Progenitor cell of endocrine pancreas (in vitro differentiated cells): ENCODE data around the gene SNTG2. TPM values are rescaled to one million over a fixed set of nuclear protein-coding genes. Genes with fewer than 3 reads are reported as not detected.

Experiments
- DNase-seq: peaks from one replicate; pipeline ENCODE4 v3.0.0; 2021; ENCODE audit warnings: low spot score; ENCODE audit not compliant: unreplicated experiment
- H3K27ac Mint-ChIP-seq: 2 replicates; pipeline ENCODE4 v1.8.0; 2021; ENCODE audit warnings: mild to moderate bottlenecking, moderate library complexity, mixed read lengths
- H3K27me3 Mint-ChIP-seq: 2 replicates; pipeline ENCODE4 v1.8.0; 2021; ENCODE audit warnings: mixed read lengths
- H3K36me3 Mint-ChIP-seq: 2 replicates; pipeline ENCODE4 v1.8.0; 2022; ENCODE audit warnings: mixed read lengths; ENCODE audit not compliant: insufficient read depth
- H3K4me1 Mint-ChIP-seq: 2 replicates; pipeline ENCODE4 v1.8.0; 2021; ENCODE audit warnings: low read depth, mixed read lengths
- H3K4me3 Mint-ChIP-seq: 2 replicates; pipeline ENCODE4 v1.8.0; 2021; ENCODE audit warnings: low read depth, mild to moderate bottlenecking, moderate library complexity, mixed read lengths
- H3K9me3 Mint-ChIP-seq: 2 replicates; pipeline ENCODE4 v1.8.0; 2021; ENCODE audit warnings: low read depth, mixed read lengths
- long read RNA-seq: library from polyadenylated mRNA; unstranded; transcript quantifications from one replicate; pipeline ENCODE4 v2.0.0, GENCODE V29; 2020
- total RNA-seq: library from RNA; stranded (reverse); gene quantifications from 2 replicates; pipeline ENCODE4 v1.2.1, GENCODE V29; 2021
- TF ChIP-seq, protein P1 (sequence below): fragments of 200-600 bp; sonication (generic); IDR thresholded peaks from one replicate; pipeline ENCODE4 v1.5.0; 2021; ENCODE audit warnings: antibody characterized with exemption, mild to moderate bottlenecking; ENCODE audit not compliant: unreplicated experiment

The SNTG2 gene
- 0.50 and 0.62 TPM in 2 replicates for total RNA-seq
- long read RNA-seq, result 0 reads

GRCh38 chr2:950080-950966 lies at the start of gene SNTG2:
TSS of gene SNTG2 (plus strand) at chr2:950849. CDS start at chr2:950997, 148 bp downstream.
- Mint-ChIP-seq H3K27ac (no peak within 1 kb of the TSS), H3K4me1 (peaks cover 6% of the 10 kb centered on the region), H3K36me3 (no peaks in the 10 kb centered on the region), H3K4me3 (peak within 1 kb of the TSS; percentile 72), H3K9me3 (no peaks in the 10 kb centered on the region), H3K27me3 (peaks cover 76% of the 10 kb centered on the region)
- DNase-seq, result peak; percentile 38
- TF ChIP-seq, protein P1, sequence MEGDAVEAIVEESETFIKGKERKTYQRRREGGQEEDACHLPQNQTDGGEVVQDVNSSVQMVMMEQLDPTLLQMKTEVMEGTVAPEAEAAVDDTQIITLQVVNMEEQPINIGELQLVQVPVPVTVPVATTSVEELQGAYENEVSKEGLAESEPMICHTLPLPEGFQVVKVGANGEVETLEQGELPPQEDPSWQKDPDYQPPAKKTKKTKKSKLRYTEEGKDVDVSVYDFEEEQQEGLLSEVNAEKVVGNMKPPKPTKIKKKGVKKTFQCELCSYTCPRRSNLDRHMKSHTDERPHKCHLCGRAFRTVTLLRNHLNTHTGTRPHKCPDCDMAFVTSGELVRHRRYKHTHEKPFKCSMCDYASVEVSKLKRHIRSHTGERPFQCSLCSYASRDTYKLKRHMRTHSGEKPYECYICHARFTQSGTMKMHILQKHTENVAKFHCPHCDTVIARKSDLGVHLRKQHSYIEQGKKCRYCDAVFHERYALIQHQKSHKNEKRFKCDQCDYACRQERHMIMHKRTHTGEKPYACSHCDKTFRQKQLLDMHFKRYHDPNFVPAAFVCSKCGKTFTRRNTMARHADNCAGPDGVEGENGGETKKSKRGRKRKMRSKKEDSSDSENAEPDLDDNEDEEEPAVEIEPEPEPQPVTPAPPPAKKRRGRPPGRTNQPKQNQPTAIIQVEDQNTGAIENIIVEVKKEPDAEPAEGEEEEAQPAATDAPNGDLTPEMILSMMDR, result no peak

DNA sequence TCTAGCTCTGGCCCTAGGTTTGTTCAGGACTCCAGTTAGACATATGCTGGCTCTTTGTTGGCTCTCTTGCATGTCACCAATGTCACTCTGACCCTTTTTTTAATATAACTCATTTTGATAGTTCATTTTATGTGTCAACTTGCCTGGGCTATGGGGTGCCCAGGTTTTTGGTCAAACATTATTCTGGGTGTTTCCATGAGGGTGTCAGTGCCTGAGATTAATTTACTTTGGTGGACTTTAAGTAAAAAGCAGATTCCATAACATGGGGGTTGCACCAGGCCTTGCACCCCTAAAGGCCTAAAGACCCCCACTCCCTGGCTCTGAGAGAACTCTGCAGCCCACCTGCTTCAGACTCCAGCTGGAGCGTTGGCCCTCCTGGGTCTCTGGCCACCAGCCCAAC lies 48.1 kb upstream of the SNTG2 start:
- Mint-ChIP-seq H3K27me3 (peaks cover 14% of the 10 kb centered on the region), H3K9me3 (peaks cover 14% of the 10 kb centered on the region), H3K4me1 (no peaks in the 10 kb centered on the region), H3K4me3 (no peak overlapping the region), H3K36me3 (no peaks in the 10 kb centered on the region), H3K27ac (no peak overlapping the region)
- no peak for DNase-seq
- TF ChIP-seq, protein P1, result no peak

DNA sequence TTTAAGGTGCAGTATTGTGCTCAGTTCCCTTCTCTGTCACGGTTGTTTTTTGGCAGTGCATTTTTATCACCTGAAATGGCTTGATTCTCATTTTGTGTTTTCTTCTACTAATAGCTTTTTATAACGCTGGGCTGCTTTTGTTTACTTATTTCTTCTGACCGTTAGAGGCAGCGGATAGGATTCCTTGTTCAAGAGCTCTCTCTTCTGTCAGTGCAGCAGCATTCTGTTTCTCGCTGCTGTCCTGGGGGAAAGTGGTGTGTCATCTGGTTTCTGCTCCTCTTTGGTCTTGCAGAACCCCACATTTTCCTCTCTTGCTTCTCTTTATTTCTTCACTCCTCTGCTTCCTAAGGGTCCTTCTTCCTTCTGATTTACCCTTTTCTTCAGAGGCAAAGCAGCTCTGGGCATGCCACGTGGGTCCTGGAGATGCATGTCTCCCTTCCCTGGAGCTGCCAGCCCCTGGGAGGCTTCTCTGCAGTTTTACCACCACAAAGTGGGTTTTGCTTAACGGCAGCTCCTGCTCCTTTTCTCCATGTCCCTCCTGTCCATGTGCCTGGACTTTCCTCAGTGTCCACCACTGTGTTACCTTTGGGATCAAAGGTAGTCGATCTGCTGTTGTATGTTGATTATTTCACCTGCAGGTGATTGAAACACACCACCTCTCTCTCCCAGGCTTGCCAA lies 47.3 kb upstream of the SNTG2 start:
- Mint-ChIP-seq H3K4me1 (no peaks in the 10 kb centered on the region), H3K36me3 (no peaks in the 10 kb centered on the region), H3K4me3 (no peak overlapping the region), H3K27ac (no peak overlapping the region), H3K9me3 (peaks cover 13% of the 10 kb centered on the region), H3K27me3 (peaks cover 19% of the 10 kb centered on the region)
- TF ChIP-seq, protein P1, result no peak
- DNase-seq, result no peak

DNA sequence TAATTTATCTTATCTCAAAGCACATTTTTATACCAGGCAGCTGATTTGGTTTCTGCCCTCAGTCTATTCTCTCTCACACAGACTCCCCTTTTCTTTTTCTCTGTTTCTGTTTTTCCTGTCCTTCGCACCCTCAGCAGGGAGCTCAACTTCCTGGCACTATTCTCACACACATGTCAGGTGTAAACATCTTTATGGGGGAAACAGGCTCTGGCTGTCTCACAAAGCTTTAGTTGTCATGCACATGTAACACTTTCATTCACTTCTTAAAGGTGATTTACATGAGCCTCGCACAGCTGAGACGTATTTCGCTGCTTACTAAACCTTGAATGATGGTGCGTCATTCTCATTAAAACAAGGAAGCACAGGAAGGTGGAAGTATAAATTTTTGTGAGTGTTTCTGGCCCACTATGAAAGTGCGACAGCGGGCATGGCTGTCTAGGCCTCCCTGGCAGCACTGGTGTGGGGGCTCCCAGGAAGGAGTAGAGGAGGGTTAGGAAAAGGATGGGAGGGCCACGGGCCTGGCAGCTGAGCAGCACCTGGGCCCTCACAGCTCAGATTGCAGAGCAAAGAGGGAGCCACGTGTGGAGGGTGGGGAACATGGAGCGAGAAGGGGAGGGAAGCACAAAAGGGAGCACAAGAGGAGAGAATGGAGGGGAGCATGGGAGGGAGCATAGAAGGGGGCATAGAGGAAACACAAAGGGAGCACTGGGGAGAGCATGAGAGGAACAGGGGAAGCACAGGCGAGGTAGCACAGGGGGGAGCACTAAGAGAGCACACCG lies 46.2 kb upstream of the SNTG2 start:
- Mint-ChIP-seq H3K9me3 (peaks cover 13% of the 10 kb centered on the region), H3K36me3 (no peaks in the 10 kb centered on the region)

More for the DNA sequence above, 46.2 kb upstream of the SNTG2 start:
- H3K27ac Mint-ChIP-seq, result no peak overlapping the region
- H3K4me3 Mint-ChIP-seq, result no peak overlapping the region
- no peak for DNase-seq
- no peaks in the 10 kb centered on the region for H3K4me1 Mint-ChIP-seq
- TF ChIP-seq, protein P1, result no peak
- H3K27me3 Mint-ChIP-seq, result peaks cover 24% of the 10 kb centered on the region
